Cerebellar cortex (tissue), 1 donor: ENCODE results near the gene PRKCSH.

ENCODE experiments used
- DNase-seq: peaks from one replicate; pipeline ENCODE4 v3.0.0-alpha.2; 2015; ENCODE audit warnings: low spot score

Gene PRKCSH

GRCh38 chr19:11478167-11479089, 43.0 kb downstream of the PRKCSH start:
- no peak for DNase-seq

DNA sequence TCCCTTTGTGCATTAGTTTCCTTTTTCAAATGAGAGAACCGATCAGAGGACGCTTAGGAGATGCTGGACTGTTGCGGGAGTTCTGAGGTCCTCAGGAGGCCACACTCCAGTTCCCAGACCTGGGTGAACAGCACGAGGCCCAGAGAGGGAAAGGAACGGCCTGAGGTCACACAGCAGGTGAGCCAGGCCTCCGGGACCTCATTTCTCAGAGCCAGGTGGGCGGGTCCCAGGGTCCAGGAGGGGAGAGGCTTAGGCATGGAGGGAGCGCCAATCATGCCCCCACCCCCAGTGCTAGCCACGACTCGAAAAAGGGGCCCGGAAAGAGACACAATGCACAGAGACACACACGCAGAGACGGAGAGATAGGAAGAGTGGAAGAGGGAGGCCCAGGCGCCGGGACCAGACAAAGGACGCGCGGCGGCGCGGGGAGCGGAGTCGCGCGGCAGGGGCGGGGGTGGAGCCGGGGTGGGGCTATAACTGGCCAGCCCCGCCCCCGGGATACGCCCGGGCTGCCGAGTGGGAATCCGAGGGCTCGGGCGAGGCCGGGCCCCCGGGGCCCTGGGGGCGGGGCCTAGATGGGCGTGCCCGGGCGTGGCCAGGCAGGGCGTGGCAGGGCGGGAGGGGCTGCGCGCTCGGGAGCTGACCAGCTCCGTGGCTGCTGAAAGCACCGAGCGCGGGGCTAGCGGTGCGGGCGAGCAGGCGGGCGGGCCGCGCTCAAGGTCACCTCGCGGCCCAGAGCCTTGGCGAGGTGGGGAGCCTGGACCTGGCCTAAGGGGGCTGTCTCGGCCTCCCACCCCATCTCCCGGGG, 43.9 kb downstream of the PRKCSH start:
- DNase-seq, result peak; percentile 58

DNA sequence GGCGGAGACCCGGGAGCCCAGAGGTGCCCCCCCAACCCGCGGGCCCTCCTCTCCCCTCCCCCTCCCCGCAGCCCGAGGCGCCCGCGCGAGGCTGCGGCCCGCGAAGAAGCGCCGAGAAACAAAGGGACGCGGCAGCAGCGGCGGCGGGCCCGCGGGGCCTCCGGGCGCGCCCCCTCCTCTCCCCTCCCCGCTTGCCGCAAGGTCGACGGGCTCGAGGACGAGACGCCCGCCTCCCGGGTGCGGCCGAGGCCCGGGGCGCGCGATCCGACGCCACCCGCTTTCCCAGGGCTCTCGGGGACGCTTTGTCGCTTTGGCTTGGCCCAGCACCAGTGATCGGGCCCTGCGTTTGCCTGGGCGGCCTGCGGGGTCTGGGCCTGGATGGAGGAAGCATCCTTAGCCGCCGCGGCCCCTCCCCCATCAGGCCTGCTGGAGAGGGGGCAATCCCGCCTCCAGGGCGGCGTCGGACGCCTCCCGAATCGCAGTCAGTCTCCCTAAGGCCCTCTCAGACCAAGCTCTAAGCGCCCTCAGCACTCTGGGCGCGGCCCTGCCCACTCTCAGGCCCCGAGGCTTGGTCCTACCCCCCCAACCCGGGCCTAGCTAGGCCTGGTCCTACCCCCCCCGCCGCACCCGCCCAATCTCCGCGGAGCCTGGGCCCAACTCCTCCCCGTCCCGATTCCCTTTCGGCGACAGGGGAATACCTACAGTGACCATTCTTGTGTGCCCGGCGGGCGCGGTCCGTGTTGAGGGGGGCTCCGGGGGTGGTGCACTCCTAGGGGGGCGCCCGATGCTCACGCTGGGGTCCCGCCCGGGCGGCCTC, 44.7 kb downstream of the PRKCSH start:
- no peak for DNase-seq

DNA sequence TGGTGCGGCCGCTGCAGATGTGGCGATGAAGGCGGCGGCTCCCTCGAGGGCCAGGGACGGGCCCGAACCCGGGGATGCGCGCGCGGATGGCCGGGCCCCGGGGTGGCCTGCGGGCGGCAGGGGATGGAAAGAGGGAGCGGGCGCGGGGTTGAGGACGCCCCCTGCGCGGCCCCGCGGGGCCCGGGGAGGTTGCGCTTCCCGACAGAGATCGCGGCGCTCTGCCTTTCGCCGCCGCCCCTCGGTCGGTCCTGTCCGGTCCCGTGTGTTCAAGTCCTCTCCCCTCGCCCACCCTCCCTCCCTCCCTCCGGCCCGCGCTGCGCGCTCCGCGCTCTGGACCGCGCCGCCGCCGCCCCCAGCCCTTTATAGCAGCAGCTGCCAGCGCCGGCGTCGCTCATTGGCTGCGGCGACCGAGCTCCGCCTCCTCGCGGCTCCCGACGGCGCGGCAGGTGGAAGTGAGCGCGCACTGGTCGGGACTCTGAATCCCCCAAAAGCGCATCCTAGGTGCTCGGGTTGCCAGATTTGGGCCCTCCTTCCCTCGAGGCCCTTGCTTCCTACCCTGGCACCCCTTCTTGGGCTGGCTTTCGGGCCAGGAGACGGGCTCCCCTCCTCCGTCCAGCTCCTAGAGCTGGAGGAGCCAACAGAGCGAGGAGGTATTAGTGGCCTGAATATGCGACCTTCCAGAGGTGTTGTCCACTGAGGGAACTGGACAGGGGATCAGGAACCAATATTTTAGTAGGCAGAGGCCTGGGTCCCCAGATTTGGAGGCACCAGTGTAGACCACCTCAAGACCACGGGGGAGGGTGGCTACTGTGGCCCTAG, 45.5 kb downstream of the PRKCSH start, which contains the start of gene ELAVL3:
Gene ELAVL3 (minus strand): TSS at position 332 of the 819 bp plus-strand sequence. CDS start 438 bp downstream, outside the sequence.
- peak; percentile 75 for DNase-seq

DNA sequence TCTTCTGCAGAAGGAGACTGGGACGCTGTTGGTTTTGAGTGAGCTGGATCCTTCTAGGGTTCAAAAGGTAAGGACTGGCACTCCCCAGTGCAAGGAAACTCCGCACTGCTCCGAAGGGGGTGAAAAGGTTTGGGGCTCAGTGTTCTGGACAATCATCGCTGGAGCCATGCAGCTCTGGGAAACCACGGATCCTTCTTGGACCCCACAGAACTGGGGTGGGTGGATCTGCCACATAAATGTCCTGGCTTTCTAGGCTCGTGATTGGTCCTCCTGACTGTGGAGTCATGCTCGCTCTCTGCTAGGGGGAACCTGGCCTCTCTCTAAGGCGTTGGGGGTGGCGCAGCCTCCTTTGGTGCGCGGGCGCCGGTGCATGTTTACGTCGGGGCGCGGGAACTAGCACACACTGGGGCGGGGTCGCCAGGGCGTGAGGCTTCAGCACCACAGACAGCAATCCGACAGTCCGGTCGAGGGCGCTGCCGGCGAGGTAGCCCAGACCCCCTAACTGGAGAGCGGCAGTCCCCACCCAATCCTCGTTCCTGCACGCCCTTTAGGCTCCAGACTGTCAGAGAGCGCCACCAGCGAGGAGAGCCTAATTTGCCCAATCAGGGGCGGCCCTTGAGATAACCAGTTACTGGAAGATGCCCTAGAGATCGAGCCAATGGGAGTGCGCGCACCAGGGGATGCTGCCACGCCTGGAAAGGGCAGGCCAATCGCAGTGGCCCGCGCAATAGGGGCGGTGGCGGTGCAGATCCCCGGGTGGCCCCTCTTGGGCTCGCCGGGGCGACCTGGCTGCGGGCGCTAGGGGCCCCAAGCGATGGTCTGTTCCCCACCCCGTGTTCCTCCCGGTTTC, 46.3 kb downstream of the PRKCSH start:
- DNase-seq, result peak; percentile 99

DNA sequence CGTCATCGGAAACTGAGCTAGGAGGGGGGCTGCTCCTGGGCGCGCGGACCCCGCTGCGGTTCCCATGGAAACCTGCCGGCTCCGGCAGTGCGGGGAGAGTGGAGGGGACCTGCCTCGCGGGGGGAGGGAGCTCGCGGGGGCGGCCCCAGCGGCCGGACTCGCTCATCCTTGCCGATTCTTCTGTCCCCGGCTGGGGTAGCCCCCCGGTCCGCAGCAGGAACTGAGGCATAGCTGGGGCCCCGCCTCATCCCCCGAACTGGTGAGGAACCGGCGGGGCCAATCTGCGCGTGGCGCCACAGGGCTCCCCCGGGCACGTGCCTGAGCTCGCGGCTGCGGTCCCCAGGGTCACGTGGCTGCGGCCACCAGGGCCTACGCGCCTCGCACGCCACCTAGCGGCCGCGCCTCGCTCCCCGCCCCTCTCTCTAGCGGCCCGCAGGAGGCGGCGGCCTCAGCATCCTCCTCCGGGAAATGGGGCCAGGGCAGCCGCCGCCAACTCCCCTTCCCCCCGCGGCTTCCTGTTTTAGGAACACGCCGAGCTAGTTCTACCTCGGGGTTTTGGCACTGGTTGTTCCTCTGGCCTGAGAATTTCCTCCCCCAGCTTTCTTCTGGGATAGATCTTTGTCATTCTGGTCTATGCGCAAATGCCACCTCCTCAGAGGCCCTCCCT, 47.1 kb downstream of the PRKCSH start:
- DNase-seq, result peak; percentile 84

- DNase-seq, result no peak
These were observed 48.1 kb downstream of the PRKCSH start for GRCh38 chr19:11483366-11484111.

DNA sequence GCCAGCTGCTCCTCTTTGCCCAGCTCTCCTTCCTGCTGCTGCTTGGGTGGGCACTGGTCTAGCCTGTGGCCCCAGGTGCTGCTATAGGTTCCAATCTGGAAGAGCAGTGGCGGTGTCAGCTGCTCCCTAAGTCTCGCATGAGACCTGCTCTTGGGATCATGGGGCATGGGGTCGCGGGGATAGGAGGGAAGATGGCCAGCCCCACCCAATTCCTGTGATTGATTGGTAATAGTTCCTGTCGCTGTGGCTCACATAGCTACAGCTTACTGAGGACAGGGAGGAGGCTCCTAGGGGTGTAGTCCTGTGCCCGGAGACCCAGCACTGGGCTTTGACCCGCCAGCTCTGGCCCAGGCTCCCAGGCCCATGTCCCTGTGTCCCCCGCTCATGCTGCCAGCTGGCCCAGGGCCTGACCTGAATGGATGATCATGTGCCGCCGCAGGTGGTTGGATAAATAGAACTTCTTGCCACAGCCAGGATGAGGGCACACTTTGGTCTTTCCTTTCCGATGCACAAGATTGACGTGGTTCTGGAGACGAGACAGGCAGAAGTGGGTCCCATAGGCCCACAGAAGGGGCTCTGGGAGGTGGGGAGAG, 49.9 kb downstream of the PRKCSH start:
- DNase-seq, result peak; percentile 58

GRCh38 chr19:11486661-11487503, 51.4 kb downstream of the PRKCSH start:
- no peak for DNase-seq

DNA sequence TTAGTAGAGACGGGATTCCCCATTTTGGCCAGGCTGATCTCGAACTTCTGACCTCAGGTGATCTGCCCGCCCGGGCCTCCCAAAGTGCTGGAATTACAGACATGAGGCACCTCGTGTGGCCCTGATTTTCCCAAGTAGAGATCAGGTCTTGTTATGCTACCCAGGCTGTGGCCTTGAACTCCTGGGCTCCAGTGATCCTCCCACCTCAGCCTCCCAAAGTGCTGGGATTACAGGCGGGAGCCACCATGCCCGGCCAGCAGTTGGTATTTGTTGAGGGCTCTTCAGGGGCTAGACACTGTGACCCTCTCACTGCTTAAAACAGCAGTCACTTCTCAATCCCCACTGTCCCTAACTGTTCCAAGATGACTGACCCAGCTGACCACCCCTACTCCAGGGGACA, 53.9 kb downstream of the PRKCSH start:
- DNase-seq, result no peak

DNA sequence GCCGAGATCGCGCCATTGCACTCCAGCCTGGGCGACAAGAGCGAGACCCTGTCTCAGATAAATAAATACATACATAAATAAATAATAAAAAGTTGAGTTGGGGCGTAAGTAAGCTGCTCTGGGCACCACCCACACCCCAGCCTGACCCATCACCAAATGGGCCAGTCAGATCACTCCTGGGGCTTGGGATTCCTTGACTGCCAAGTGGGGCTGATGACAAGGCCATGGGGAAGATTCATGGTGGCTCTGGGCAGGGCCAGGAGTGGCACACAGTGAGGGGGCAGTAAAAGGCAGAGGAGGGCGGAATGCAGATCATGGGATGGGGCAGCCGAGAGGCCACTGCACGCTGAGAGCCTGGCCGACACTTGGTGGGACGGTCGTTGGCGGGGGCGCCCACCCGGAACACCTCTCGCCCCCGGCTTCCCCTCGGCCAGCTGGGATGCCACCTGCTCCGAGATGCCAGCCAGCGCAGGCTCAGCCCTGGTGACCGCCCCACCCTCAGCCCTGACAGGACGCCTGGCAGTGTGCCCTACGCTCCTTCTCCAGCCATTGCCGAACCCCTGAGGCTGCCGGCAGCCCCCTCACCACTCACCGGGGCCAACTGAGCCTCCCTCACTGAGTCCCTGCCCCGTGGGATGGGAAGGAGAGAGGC, 59.3 kb downstream of the PRKCSH start:
- DNase-seq, result peak; percentile 80

DNA sequence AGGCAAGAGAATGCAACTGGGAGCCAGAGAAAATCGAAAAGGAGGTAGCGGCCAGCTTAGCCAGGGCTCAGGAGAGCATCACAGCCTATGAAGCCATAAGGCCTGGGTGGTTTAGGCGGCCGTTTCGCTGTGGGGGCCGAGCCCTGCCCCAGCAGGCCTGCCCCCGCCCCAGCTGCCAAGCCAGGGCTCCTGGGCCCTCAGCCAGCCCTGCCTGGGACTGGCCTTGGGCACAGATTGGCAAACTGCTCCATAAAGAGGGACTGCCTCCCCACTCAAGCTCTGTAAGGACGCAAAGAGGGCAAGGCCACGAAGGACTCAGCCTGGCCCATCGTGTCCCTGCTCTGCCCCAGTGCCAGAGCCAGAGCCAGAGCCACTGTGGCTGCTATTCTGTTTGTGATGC, 60.0 kb downstream of the PRKCSH start:
- peak; percentile 93 for DNase-seq

DNA sequence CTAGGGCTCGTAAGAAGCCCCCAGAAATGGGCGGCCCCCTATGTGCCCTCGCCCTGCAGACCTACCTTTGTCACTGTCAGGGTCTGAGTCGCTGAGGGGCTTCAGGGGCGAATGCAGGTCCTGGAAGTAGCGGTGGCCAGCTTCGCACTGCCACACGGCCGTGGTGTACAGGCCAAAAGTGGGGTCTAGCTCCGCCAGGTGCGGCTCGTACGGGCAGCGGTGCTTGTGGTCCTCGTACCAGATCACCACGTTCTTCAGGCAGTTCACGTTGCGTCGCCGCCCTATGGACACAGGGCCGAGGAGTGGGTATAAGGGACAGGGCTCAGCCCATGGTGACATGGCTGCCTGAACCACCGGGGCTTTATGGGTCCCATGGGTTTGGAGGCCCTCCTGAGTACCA, 60.5 kb downstream of the PRKCSH start:
- no peak for DNase-seq

- peak; percentile 62 for DNase-seq
These were observed 61.1 kb downstream of the PRKCSH start for GRCh38 chr19:11496391-11497163.

DNA sequence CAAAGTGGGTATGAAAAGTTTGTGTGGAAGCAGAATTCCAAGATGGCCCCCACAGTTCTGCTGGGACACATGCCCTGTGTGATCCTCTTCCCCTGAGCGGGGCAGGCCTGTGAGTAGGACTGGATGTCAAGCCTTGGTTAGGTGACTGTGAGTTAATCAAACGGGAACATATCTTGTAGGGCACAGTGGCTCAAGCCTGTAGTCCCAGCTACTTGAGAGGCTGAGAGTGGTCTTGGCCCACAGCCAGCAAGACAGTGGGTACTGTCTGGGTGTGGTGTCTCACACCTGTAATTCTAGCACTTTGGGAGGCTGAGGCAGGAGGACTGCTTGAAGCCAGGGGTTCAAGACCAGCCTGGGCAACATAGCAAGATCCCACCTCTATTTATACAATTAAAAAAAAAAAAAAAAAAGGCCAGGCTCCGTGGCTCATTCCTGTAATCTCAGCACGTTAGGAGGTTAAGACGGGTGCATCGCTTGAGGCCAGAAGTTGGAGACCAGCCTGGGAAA, 63.8 kb downstream of the PRKCSH start:
- no peak for DNase-seq

- no peak for DNase-seq
These were observed 64.5 kb downstream of the PRKCSH start for GRCh38 chr19:11499890-11500420.
